ENCODE data around the gene NECTIN1. TPM values are rescaled to one million over a fixed set of nuclear protein-coding genes. Genes with fewer than 3 reads are reported as not detected.

NECTIN1 gene
- total and polyA plus RNA-seq, 2 of the 13 experiments (the other 11 are each of a cell fraction or from before 2014, with no cell fraction given), result 3.9 to 7.3 TPM

DNA sequence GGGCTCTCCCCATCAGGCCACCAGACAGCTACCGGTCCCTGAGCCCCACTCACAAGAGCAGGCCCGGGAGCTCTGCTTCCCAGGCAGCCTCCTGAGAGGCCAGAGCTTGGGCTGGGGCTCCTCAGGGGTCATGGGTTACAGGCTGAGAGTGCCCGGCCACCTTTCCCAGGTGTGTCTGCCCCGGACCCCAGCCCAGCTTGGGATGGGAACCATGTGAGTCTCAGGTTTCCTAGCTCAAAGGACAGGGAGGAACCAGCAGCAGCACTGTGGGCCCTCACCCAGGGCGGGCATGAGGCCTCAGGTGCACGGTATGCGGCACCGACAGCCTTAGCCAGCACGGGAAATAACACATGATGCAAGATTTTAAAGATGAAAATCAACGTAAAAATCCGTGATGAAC is 90.1 kb downstream of the NECTIN1 start:
- H3K4me1 ChIP-seq (ENCODE audit: insufficient read depth, low read length), result no peaks in the 10 kb centered on the region
- no peak overlapping the region for H3K4me3 ChIP-seq (replicated peaks in 1 of 3; ENCODE audit: insufficient read depth in 1 of 3, low read depth in 2 of 3, low read length in 3 of 3)
- no peaks in the 10 kb centered on the region for H3K36me3 ChIP-seq (replicated peaks in 1 of 2; ENCODE audit: control insufficient read depth in 1 of 2, insufficient read depth in 2 of 2, low read length in 2 of 2)
- ChIA-PET POLR2A (no interaction called here), CTCF (ENCODE audit: low intra/inter-chr PET ratio, low total read pairs) (no interaction called here)
- ATAC-seq (no peak), DNase-seq (ENCODE audit: low spot score) (no peak), FAIRE-seq (no peak)
- no peak overlapping the region for H3K9ac ChIP-seq (ENCODE audit: insufficient read depth, low read depth, low read length)
- H3K27me3 ChIP-seq (ENCODE audit: control insufficient read depth in 1 of 2, insufficient read depth in 2 of 2, low read length in 2 of 2), result peaks cover 4 to 60% of the 10 kb centered on the region in 2 experiments; a peak in 4 of 5 replicates
- H3K4me2 ChIP-seq (ENCODE audit: low read depth, low read length), result no peak overlapping the region
- no peaks in the 10 kb centered on the region for H3K9me3 ChIP-seq (ENCODE audit: low read length)
- no TSS peak for BruUV-seq (replicated peaks)
- intact Hi-C loops (cut with micrococcal nuclease; ENCODE audit: unreplicated experiment), result no loop called here
- in situ Hi-C loops (cut with HindIII; ENCODE audit: extremely low pct_ligation_motif_present, low pct_unique_long_range_greater_than_20kb), result no loop called here
- no peak overlapping the region for H2AFZ ChIP-seq (ENCODE audit: low read length)
- 0 out of 2 replicates have a peak, but pooled peaks cover 3% of the 10 kb centered on the region for H4K20me1 ChIP-seq (ENCODE audit: insufficient read depth, low read length)
- TF ChIP-seq ZNF124 (CRISPR knock-in tag; IDR thresholded peaks at IDR 0.05) (no peak), ATF1 (CRISPR knock-in tag; IDR thresholded peaks at IDR 0.05) (no peak), ZNF44 (CRISPR knock-in tag; IDR thresholded peaks at IDR 0.05) (no peak), PRMT3 (CRISPR knock-in tag; IDR thresholded peaks at IDR 0.05; ENCODE audit: borderline replicate concordance, low read depth) (no peak), PHB2 (IDR thresholded peaks at IDR 0.05; ENCODE audit: partially characterized antibody) (no peak), FOXO1 (CRISPR knock-in tag; IDR thresholded peaks at IDR 0.05) (no peak), HMG20B (CRISPR knock-in tag; conservative IDR thresholded peaks at IDR 0.05) (no peak), ZFP62 (CRISPR knock-in tag; IDR thresholded peaks at IDR 0.05) (no peak), YEATS4 (CRISPR knock-in tag; IDR thresholded peaks at IDR 0.05; ENCODE audit: borderline replicate concordance) (no peak)
- TF ChIP-seq, protein P1, sequence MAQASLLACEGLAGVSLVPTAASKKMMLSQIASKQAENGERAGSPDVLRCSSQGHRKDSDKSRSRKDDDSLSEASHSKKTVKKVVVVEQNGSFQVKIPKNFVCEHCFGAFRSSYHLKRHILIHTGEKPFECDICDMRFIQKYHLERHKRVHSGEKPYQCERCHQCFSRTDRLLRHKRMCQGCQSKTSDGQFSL (CRISPR knock-in tag; IDR thresholded peaks at IDR 0.05), result no peak
- TF ChIP-seq, protein P2, sequence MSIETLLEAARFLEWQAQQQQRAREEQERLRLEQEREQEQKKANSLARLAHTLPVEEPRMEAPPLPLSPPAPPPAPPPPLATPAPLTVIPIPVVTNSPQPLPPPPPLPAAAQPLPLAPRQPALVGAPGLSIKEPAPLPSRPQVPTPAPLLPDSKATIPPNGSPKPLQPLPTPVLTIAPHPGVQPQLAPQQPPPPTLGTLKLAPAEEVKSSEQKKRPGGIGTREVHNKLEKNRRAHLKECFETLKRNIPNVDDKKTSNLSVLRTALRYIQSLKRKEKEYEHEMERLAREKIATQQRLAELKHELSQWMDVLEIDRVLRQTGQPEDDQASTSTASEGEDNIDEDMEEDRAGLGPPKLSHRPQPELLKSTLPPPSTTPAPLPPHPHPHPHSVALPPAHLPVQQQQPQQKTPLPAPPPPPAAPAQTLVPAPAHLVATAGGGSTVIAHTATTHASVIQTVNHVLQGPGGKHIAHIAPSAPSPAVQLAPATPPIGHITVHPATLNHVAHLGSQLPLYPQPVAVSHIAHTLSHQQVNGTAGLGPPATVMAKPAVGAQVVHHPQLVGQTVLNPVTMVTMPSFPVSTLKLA (IDR thresholded peaks at IDR 0.05), result no peak
- TF ChIP-seq, protein P3, sequence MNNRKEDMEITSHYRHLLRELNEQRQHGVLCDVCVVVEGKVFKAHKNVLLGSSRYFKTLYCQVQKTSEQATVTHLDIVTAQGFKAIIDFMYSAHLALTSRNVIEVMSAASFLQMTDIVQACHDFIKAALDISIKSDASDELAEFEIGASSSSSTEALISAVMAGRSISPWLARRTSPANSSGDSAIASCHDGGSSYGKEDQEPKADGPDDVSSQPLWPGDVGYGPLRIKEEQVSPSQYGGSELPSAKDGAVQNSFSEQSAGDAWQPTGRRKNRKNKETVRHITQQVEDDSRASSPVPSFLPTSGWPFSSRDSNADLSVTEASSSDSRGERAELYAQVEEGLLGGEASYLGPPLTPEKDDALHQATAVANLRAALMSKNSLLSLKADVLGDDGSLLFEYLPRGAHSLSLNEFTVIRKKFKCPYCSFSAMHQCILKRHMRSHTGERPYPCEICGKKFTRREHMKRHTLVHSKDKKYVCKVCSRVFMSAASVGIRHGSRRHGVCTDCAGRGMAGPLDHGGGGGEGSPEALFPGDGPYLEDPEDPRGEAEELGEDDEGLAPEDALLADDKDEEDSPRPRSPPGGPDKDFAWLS (CRISPR knock-in tag; IDR thresholded peaks at IDR 0.05; ENCODE audit: borderline replicate concordance), result no peak
- no peaks in the 10 kb centered on the region for H3K79me2 ChIP-seq (ENCODE audit: insufficient read depth, low read length)
- H3K27ac ChIP-seq (ENCODE audit: extremely low read length, insufficient read depth, low read length), result no peak overlapping the region
- WGBS (ENCODE audit: low lambda C conversion rate), result 9% methylated on average over 7 of the region's 11 CpGs

Measured in HepG2 (cell line).